ENCODE results near the gene CPT2.

DNA sequence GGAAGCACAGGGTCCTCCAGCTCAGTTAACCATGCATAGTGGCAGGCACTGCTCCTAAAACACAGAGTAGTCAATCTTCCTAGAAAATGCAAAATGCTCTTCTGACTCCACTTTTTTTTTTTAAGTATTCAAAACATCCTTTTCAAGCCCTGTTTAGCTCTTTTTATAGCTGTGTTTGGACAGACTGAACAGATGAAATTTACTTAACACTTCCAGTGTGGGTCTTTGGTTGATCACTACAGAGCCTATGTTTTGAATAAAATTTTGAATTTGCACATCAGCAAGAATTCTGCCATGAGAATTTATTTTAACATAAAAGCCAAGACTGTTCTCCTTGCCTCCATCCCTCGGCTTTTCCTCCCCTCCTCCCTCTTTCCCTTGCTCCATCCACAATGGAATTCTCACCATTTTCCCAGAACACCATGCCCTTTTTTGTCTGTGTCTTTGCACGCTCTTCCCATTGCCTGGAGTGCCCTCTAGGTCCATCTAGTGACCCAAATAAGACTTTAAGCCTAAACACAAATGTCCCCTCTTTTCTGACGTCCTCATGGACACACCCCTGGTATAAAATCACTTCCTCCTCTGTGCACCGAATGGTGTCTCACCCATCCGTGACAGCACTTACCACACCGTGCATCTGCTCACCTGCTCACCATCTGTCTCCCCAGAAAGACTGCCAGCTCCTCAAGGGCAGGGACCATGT, 24.0 kb upstream of the CPT2 start:
- TF ChIP-seq, protein P1, sequence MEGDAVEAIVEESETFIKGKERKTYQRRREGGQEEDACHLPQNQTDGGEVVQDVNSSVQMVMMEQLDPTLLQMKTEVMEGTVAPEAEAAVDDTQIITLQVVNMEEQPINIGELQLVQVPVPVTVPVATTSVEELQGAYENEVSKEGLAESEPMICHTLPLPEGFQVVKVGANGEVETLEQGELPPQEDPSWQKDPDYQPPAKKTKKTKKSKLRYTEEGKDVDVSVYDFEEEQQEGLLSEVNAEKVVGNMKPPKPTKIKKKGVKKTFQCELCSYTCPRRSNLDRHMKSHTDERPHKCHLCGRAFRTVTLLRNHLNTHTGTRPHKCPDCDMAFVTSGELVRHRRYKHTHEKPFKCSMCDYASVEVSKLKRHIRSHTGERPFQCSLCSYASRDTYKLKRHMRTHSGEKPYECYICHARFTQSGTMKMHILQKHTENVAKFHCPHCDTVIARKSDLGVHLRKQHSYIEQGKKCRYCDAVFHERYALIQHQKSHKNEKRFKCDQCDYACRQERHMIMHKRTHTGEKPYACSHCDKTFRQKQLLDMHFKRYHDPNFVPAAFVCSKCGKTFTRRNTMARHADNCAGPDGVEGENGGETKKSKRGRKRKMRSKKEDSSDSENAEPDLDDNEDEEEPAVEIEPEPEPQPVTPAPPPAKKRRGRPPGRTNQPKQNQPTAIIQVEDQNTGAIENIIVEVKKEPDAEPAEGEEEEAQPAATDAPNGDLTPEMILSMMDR (IDR thresholded peaks at IDR 0.05) = no peak
- TF ChIP-seq EP300 (IDR thresholded peaks at IDR 0.05) = no peak
- TF ChIP-seq POLR2AphosphoS5 (IDR thresholded peaks at IDR 0.05) = no peak
- no peak for TF ChIP-seq POLR2A (IDR thresholded peaks at IDR 0.05; ENCODE audit: low read depth)
